Fibroblast of lung (primary cell): Measurements from ENCODE around the gene TNRC18.

Experiments
- EZH2 ChIP-seq: IDR thresholded peaks from 2 replicates; pipeline ENCODE4 v1.5.1; 2012; ENCODE audit warnings: low read length, control low read depth, mild to moderate bottlenecking; ENCODE audit errors: missing control alignments
- TF ChIP-seq, protein P1 (sequence below), 2 donors: IDR thresholded peaks in 1 of 2; conservative IDR thresholded peaks in 1 of 2; 1 replicate in 1 of 2; 2 replicates in 1 of 2; pipeline ENCODE4 v1.5.1; 2011 to 2012; ENCODE audit warnings: low read length in 2 of 2, control low read depth in 1 of 2, inconsistent platforms in 1 of 2, low read depth in 1 of 2, mild to moderate bottlenecking in 1 of 2

GRCh38 chr7:5390918-5391317 is 32.7 kb downstream of the TNRC18 start:
- TF ChIP-seq, protein P1, sequence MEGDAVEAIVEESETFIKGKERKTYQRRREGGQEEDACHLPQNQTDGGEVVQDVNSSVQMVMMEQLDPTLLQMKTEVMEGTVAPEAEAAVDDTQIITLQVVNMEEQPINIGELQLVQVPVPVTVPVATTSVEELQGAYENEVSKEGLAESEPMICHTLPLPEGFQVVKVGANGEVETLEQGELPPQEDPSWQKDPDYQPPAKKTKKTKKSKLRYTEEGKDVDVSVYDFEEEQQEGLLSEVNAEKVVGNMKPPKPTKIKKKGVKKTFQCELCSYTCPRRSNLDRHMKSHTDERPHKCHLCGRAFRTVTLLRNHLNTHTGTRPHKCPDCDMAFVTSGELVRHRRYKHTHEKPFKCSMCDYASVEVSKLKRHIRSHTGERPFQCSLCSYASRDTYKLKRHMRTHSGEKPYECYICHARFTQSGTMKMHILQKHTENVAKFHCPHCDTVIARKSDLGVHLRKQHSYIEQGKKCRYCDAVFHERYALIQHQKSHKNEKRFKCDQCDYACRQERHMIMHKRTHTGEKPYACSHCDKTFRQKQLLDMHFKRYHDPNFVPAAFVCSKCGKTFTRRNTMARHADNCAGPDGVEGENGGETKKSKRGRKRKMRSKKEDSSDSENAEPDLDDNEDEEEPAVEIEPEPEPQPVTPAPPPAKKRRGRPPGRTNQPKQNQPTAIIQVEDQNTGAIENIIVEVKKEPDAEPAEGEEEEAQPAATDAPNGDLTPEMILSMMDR (conservative IDR thresholded peaks at IDR 0.05 in 1 of 2, IDR thresholded peaks at IDR 0.05 in 1 of 2; ENCODE audit: low read depth in 1 of 2, low read length in 2 of 2): no peak
- TF ChIP-seq EZH2: no peak
